HepG2 (cell line): ENCODE measurements around the gene CDO1. TPM values are rescaled to one million over a fixed set of nuclear protein-coding genes. Genes with fewer than 3 reads are reported as not detected.

ENCODE experiments used
- ATAC-seq: fragments of 200-7000 bp; cut with Tn5 transposase; 3 replicates; pipeline ENCODE4 v1.9.1; 2020; ENCODE audit warnings: mild to moderate bottlenecking, moderate library complexity
- BruUV-seq: library from RNA; stranded (reverse); fragments of 400-500 nt; replicated peaks from 2 replicates; lab custom pipeline; 2021; lab: Mats Ljungman, UMichigan
- CTCF ChIA-PET: fragments of 300-600 bp; formaldehyde crosslinking; extraction: SDS; loops from one replicate; lab custom pipeline; 2021; ENCODE audit warnings: low total read pairs, inconsistent platforms, low intra/inter-chr PET ratio; lab: Yijun Ruan, JAX
- POLR2A ChIA-PET: fragments of 350-600 bp; sonication (Branson Sonifier 250); formaldehyde crosslinking; loops from one replicate; lab custom pipeline; 2020; ENCODE audit warnings: antibody characterized with exemption, inconsistent platforms; lab: Yijun Ruan, JAX
- DNase-seq: peaks from one replicate; pipeline ENCODE4 v3.0.0-alpha.2; 2015; ENCODE audit warnings: low spot score
- FAIRE-seq: peaks from 3 replicates; lab custom pipeline; 2011; peaks lifted over from hg19 to GRCh38; lab: Jason Lieb, UNC
- H2AFZ ChIP-seq: one replicate; pipeline ENCODE4 v1.6.1; 2011; ENCODE audit warnings: low read length, inconsistent platforms
- H3K27ac ChIP-seq: fragments of 300-600 bp; 3 replicates; pipeline ENCODE4 v1.8.0; 2011; ENCODE audit warnings: mixed run types, mild to moderate bottlenecking, mixed read lengths, low read length, inconsistent platforms; ENCODE audit not compliant: insufficient read depth; ENCODE audit errors: extremely low read length
- H3K27me3 ChIP-seq, 2 experiments: fragments of 200-600 bp in 1 of 2; 2 replicates in 1 of 2; 3 replicates in 1 of 2; pipeline versions ENCODE4 v1.6.0 to v1.8.0; 2011; ENCODE audit warnings: low read length in 2 of 2, mild to moderate bottlenecking in 2 of 2, moderate library complexity in 2 of 2, inconsistent platforms in 1 of 2; ENCODE audit not compliant: insufficient read depth in 2 of 2, control insufficient read depth in 1 of 2
- H3K36me3 ChIP-seq, 2 experiments: fragments of 200-600 bp in 1 of 2; replicated peaks in 1 of 2; 2 replicates in 1 of 2; 3 replicates in 1 of 2; pipeline versions ENCODE4 v1.5.1 to v1.8.0; 2011; ENCODE audit warnings: low read length in 2 of 2, inconsistent platforms in 1 of 2; ENCODE audit not compliant: insufficient read depth in 2 of 2, control insufficient read depth in 1 of 2
- H3K4me1 ChIP-seq: 2 replicates; pipeline ENCODE4 v1.5.1; 2012; ENCODE audit warnings: low read length, inconsistent platforms; ENCODE audit not compliant: insufficient read depth
- H3K4me2 ChIP-seq: 2 replicates; pipeline ENCODE4 v1.6.0; 2011; ENCODE audit warnings: low read depth, low read length, inconsistent platforms
- H3K4me3 ChIP-seq, 3 experiments: fragments of 200-600 bp in 1 of 3; sonication (generic), shearing (Covaris generic) in 1 of 3; replicated peaks in 1 of 3; 2 replicates each; pipeline ENCODE4 v1.5.1; 2011 to 2016; ENCODE audit warnings: low read length in 3 of 3, inconsistent platforms in 2 of 3, low read depth in 2 of 3, mild to moderate bottlenecking in 2 of 3, control low read depth in 1 of 3, mixed read lengths in 1 of 3; ENCODE audit not compliant: insufficient read depth in 1 of 3
- H3K79me2 ChIP-seq: one replicate; pipeline ENCODE4 v1.6.1; 2011; ENCODE audit warnings: low read length, inconsistent platforms; ENCODE audit not compliant: insufficient read depth
- H3K9ac ChIP-seq: 2 replicates; pipeline ENCODE4 v1.6.0; 2011; ENCODE audit warnings: mild to moderate bottlenecking, low read depth, low read length, inconsistent platforms; ENCODE audit not compliant: insufficient read depth
- H3K9me3 ChIP-seq: 2 replicates; pipeline ENCODE4 v1.5.1; 2012; ENCODE audit warnings: mild to moderate bottlenecking, low read length
- H4K20me1 ChIP-seq: 2 replicates; pipeline ENCODE4 v1.6.0; 2011; ENCODE audit warnings: inconsistent platforms, mild to moderate bottlenecking, low read length, moderate library complexity; ENCODE audit not compliant: insufficient read depth
- ESRRA ChIP-seq: sonication (generic); formaldehyde crosslinking; IDR thresholded peaks from 2 replicates; pipeline ENCODE4 v1.5.1; 2020; ENCODE audit warnings: mild to moderate bottlenecking, low read depth, missing genetic modification reagents
- HIC2 ChIP-seq: sonication (generic); formaldehyde crosslinking; IDR thresholded peaks from 2 replicates; pipeline ENCODE4 v1.9.0; 2022; ENCODE audit warnings: low read depth, missing genetic modification reagents
- HIVEP1 ChIP-seq: sonication (generic); formaldehyde crosslinking; IDR thresholded peaks from 2 replicates; pipeline ENCODE4 v1.4.0; 2020; ENCODE audit warnings: mild to moderate bottlenecking, missing genetic modification reagents
- KDM3A ChIP-seq: IDR thresholded peaks from 2 replicates; pipeline ENCODE4 v1.6.1; 2018; ENCODE audit warnings: low read depth, missing compliant biosample characterization
- LCORL ChIP-seq, 2 experiments: fragments of 450-650 bp in 1 of 2; sonication (generic) in 1 of 2; formaldehyde crosslinking in 1 of 2; IDR thresholded peaks; 2 replicates each; pipeline versions ENCODE4 v1.5.0 to v1.6.1; 2017 to 2020; ENCODE audit warnings: antibody characterized with exemption in 1 of 2, missing genetic modification reagents in 1 of 2
- RFX3 ChIP-seq: IDR thresholded peaks from 2 replicates; pipeline ENCODE4 v1.6.1; 2016; ENCODE audit warnings: missing biosample characterization, missing genetic modification reagents
- SMYD3 ChIP-seq: sonication (generic); formaldehyde crosslinking; IDR thresholded peaks from 2 replicates; pipeline ENCODE4 v1.8.1; 2023; ENCODE audit warnings: mild to moderate bottlenecking, missing genetic modification reagents
- YEATS4 ChIP-seq: sonication (generic); formaldehyde crosslinking; IDR thresholded peaks from 2 replicates; pipeline ENCODE4 v1.4.0; 2020; ENCODE audit warnings: missing genetic modification reagents, borderline replicate concordance
- ZEB1 ChIP-seq: IDR thresholded peaks from 2 replicates; pipeline ENCODE4 v1.6.1; 2012; ENCODE audit warnings: mild to moderate bottlenecking, low read depth, inconsistent platforms; ENCODE audit not compliant: insufficient replicate concordance
- ZFP1 ChIP-seq: IDR thresholded peaks from 2 replicates; pipeline ENCODE4 v1.6.1; 2016
- ZNF350 ChIP-seq: sonication (generic); formaldehyde crosslinking; IDR thresholded peaks from 2 replicates; pipeline ENCODE4 v1.4.0; 2020; ENCODE audit warnings: mild to moderate bottlenecking, low read depth, missing genetic modification reagents, borderline replicate concordance
- ZNF431 ChIP-seq: sonication (generic); formaldehyde crosslinking; IDR thresholded peaks from 2 replicates; pipeline ENCODE4 v1.9.0; 2022; ENCODE audit warnings: missing genetic modification reagents, low read depth, mild to moderate bottlenecking, borderline replicate concordance
- ZNF704 ChIP-seq: sonication (generic); formaldehyde crosslinking; IDR thresholded peaks from 2 replicates; pipeline ENCODE4 v1.8.1; 2023; ENCODE audit warnings: mild to moderate bottlenecking, inconsistent platforms, moderate library complexity, missing genetic modification reagents, borderline replicate concordance
- WGBS: methylation state at CpG from one replicate; pipeline ENCODE4 v1.1.6; 2017; ENCODE audit warnings: low lambda C conversion rate; 5-methylcytosine and 5-hydroxymethylcytosine counted together
- in situ Hi-C: cut with HindIII; loops from 2 replicates; pipeline ENCODE4 v1.10.0; 2017; ENCODE audit warnings: low pct_unique_long_range_greater_than_20kb; ENCODE audit not compliant: extremely low pct_ligation_motif_present
- intact Hi-C: fragments of 100-400 bp; cut with micrococcal nuclease; formaldehyde crosslinking; loops from one replicate; pipeline ENCODE4 v1.10.0; 2022; ENCODE audit not compliant: unreplicated experiment
- polyA plus RNA-seq, 8 experiments: library from polyadenylated mRNA; depleted of rRNA in 3 of 8; stranded (reverse) in 7 of 8; unstranded in 1 of 8; fragments of >200 nt; fragmentation: Illumina TruSeq in 4 of 8; extraction: Trizol in 4 of 8; gene quantifications; 2 replicates each; pipeline versions ENCODE4 v1.2.1 to v1.2.3, GENCODE V29; 2011 to 2016; ENCODE audit warnings: low read depth in 4 of 8, missing spikeins in 1 of 8, mixed read lengths in 1 of 8; ENCODE audit not compliant: insufficient read depth in 1 of 8
- total RNA-seq, 5 experiments: library from RNA; depleted of rRNA; stranded (reverse); fragments of >200 nt; fragmentation: Illumina TruSeq; extraction: Trizol; gene quantifications; 2 replicates each; pipeline ENCODE4 v1.2.3, GENCODE V29; 2016; ENCODE audit warnings: low read depth in 1 of 5

CDO1 gene
- total and polyA plus RNA-seq, 2 of the 13 experiments (the other 11 are each of a cell fraction or from before 2014, with no cell fraction given), result 3.2 to 4.4 TPM

- TF ChIP-seq ZNF350 (peak; percentile 82; the same call in 1 of the 2 replicates), KDM3A (CRISPR knock-in tag) (peak; percentile 75), LCORL (IDR thresholded peaks at IDR 0.05) (no peak), LCORL (CRISPR knock-in tag; IDR thresholded peaks at IDR 0.05) (0 out of 2 replicates have a peak, but pooled peaks have one; percentile 72), RFX3 (CRISPR knock-in tag) (no peak; the same call in 1 of the 2 replicates)
- TF ChIP-seq, all 625 proteins: peak for 353
Observed at GRCh38 chr5:115841382-115842088, 25.1 kb upstream of the CDO1 start, which contains the start of the genes AP3S1 and ATG12 (continued).

GRCh38 chr5:115840873-115841272 lies 24.4 kb upstream of the CDO1 start:
- Histone ChIP-seq H3K4me2 (peak overlapping the region; percentile 97), H4K20me1 (peaks cover 13% of the 10 kb centered on the region), H3K27me3 (no peaks in the 10 kb centered on the region; a peak in 1 of 5 replicates), H3K79me2 (peaks cover 76% of the 10 kb centered on the region), H2AFZ (no peak overlapping the region), H3K4me1 (peaks cover 49% of the 10 kb centered on the region), H3K36me3 (peaks cover 0 to 17% of the 10 kb centered on the region in 2 experiments; a peak in 3 of 5 replicates), H3K4me3 (peak overlapping the region; percentile 77 to 98 (median 91)), H3K9ac (peak overlapping the region; percentile 94), H3K27ac (peak overlapping the region; percentile 99), H3K9me3 (no peaks in the 10 kb centered on the region)
- no peak for TF ChIP-seq ZNF431 (CRISPR knock-in tag)
- TF ChIP-seq HIC2 (CRISPR knock-in tag), result no peak
- TF ChIP-seq ESRRA (CRISPR knock-in tag), result no peak
- TF ChIP-seq SMYD3, result no peak
- TF ChIP-seq ZFP1 (CRISPR knock-in tag), result no peak
- TF ChIP-seq YEATS4 (CRISPR knock-in tag), result no peak
- no peak for TF ChIP-seq ZNF704 (CRISPR knock-in tag)
- TF ChIP-seq ZEB1, result no peak
- TF ChIP-seq HIVEP1 (CRISPR knock-in tag), result no peak
- FAIRE-seq, result no peak
- ATAC-seq, result no peak
- BruUV-seq, result no TSS peak
- ChIA-PET CTCF (no interaction called here), POLR2A (no interaction called here)
- no peak for DNase-seq
- in situ Hi-C loops, result loop anchor here (25.0 kb wide), 1 partner anchor 221 kb away; no protein-coding TSS in a partner anchor
- 1% methylated on average over 5 of the region's 5 CpGs for WGBS
- intact Hi-C loops, result loop anchor here (5.0 kb wide), 2 partner anchors 246 to 299 kb away; partner anchors contain the start of genes COMMD10 and FEM1C
